CD4-positive, alpha-beta T cell treated with Interleukin-15 for 1 hour (primary cell): Measurements from ENCODE around the gene RHOA.
"Not testable (repeated sequence)": the region's sequence is repeated elsewhere in the genome, so short reads cannot be mapped to it uniquely, and the experiment has no call there.

Experiments used
- DNase-seq: peaks from one replicate; pipeline ENCODE4 v3.0.0-alpha.2; 2020

RHOA gene

DNA sequence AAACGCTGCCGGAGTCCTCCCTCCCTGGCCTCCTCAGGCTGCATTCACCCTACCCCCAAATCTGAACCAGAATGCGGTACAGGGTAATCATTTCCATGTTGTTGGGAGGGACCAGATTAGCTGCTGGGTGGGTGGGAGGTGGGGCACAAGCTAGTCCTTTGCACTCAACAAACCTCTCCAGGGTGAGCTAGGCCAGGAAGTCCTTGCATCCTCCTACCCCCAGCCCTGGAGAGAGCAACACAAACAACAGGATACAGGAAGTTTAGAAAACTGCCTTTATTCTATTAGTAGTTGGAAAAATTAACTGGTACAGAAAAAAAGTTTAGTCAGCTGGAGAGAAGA, 52.9 kb downstream of the RHOA start:
- no peak for DNase-seq

DNA sequence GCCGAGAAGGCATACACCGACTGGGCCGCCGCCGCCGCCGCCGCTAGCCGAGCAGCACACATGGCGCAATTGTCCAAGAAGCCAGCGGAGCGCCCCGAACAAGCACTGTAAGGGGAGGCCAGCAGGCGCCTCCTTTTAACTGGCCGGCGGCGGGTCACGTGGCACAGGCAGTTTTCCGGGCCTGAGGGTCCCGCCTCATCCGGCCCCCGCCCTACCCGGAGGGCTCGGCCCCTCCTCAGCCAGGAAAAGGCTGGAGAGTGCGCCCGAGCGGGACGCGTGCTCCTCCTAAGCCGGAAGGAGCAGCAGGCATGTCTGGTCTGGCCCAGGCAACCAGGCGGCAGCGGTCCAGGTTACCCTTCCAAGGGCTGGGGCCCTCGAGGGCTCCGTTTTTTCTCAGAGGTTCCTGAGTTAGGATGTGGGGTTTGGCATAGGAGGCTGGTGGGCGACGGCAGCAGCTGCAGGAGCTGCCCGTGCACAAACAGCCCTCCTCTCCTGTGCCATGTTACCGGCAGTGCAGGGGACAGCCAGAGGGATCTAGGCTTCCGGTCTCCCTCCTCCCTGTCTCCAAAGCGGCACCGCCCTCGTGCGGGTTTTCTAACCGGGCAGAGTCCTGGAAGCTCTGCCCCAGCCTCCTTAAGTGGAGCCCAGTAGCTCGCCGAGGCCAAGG, 53.4 kb downstream of the RHOA start, which contains the start of gene GPX1:
Gene GPX1, minus strand, starts transcription at position 137 of the 667 bp plus-strand sequence. Its CDS starts 75 bp downstream, at position 62.
- peak; percentile 85 for DNase-seq

DNA sequence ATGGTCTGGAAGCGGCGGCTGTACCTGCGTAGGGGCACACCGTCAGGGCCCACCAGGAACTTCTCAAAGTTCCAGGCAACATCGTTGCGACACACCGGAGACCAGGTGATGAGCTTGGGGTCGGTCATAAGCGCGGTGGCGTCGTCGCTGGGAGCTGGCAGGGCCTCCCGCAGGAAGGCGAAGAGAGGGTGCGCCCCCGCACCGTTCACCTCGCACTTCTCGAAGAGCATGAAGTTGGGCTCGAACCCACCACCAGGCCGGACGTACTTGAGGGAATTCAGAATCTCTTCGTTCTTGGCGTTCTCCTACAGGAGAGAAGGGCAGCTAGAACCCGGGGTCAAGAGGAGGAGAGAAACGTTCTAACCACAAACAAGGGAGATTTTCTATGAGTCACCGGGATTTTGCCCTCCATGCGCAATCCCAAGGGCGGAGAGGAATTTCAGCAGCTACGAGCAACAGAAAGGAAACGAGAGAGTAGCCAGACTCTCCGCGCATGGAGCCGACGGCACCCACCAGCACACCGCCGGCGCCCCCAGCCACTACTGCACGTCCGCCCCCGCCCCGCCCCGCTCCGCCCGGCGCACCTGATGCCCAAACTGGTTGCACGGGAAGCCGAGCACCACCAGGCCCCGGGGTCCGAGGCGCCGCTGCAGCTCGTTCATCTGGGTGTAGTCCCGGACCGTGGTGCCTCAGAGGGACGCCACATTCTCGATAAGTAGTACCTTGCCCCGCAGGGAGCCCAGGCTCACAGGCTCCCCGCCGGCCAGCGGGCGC, 54.1 kb downstream of the RHOA start:
- DNase-seq = peak; percentile 49

- DNase-seq = not testable (repeated sequence)
Measured at GRCh38 chr3:49357095-49357442, 54.7 kb downstream of the RHOA start.

GRCh38 chr3:49352890-49353421, 58.8 kb downstream of the RHOA start:
- DNase-seq = no peak

DNA sequence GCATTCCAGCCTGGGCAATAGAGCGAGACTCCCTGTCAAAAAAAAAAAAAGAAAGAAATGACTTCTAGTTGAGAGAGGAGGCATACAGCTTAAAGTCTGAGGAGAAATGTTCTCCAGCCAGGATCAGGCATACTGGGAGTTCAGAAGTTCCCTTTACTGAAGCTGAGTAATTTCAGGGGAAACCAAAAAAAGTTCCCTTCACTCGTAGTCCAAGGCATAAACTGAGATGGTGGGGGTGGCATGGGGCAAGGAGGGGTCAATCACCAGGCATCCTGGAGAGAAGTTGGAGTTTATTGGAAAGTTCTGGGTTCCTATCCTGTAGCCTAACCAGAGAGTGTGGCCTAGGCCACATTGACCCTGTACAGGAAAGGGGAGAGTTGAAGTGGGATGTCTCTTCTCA, 59.5 kb downstream of the RHOA start:
- no peak for DNase-seq

- no peak for DNase-seq
Measured at GRCh38 chr3:49351521-49352011, 60.2 kb downstream of the RHOA start.

GRCh38 chr3:49349348-49350114, 62.2 kb downstream of the RHOA start:
- no peak for DNase-seq

DNA sequence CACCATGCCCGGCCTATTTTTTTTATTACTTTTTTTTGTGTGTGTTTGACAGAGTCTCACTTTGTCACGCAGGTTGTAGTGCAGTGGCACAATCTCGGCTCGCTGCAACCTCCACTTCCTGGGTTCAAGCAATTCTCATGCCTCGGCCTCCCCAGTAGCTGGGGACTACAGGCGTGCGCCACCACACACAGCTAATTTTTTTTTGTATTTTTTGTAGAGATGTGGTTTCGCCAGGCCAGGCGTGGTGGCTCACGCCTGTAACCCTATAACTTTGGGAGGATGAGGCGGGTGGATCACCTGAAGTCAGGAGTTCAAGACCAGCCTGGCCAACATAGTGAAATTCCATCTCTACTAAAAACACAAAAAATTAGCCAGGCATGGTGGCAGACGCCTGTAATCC, 63.4 kb downstream of the RHOA start:
- DNase-seq = not testable (repeated sequence)

GRCh38 chr3:49346797-49347251, 65.0 kb downstream of the RHOA start:
- DNase-seq = no peak

DNA sequence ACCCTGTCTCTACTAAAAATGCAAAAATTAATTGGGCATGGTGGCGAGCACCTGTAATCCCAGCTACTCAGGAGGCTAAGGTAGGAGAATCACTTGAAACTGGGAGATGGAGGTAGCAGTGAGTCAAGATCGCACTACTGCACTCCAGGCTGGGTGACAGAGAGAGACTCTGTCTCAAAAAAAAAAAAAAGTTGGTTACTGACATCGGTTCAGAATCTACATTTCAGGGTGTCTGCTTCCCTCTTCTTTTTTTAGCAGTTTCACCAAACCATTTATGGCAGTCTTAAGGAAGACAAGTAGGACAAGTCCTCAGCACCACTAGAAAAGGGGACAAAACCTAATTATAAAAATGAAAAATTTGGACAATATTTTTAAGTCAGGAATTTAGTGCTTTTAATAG, 68.6 kb downstream of the RHOA start:
- DNase-seq = no peak

GRCh38 chr3:49341996-49342395, 69.8 kb downstream of the RHOA start:
- DNase-seq = no peak

GRCh38 chr3:49339941-49340800, 71.6 kb downstream of the RHOA start, which contains the start of gene USP4:
USP4 (minus strand) TSS chr3:49340053; CDS start chr3:49340024, 29 bp downstream.
- peak; percentile 93 for DNase-seq

GRCh38 chr3:49339581-49339940, 72.2 kb downstream of the RHOA start:
- peak; percentile 21 for DNase-seq

GRCh38 chr3:49333916-49334633, 77.7 kb downstream of the RHOA start:
- no peak for DNase-seq

DNA sequence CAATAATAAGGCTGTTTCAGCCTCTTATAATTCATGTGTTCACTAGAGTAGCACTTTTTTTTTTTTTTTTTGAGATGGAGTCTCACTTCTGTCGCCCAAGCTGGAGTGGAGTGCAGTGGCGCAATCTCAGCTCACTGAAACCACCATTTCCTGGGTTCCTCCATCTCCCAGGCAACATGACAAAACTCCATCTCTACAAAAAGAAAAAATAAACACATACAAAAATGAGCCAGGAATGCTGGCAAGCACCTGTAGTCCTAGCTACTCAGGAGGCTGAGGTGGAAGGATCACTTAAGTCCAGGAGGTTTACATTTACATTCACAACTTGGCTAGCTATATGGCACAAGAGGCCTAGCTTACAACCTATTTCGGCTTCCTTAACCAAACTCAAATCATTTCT, 78.7 kb downstream of the RHOA start:
- peak; percentile 57 for DNase-seq

- no peak for DNase-seq
Measured at GRCh38 chr3:49329186-49329585, 82.6 kb downstream of the RHOA start.

DNA sequence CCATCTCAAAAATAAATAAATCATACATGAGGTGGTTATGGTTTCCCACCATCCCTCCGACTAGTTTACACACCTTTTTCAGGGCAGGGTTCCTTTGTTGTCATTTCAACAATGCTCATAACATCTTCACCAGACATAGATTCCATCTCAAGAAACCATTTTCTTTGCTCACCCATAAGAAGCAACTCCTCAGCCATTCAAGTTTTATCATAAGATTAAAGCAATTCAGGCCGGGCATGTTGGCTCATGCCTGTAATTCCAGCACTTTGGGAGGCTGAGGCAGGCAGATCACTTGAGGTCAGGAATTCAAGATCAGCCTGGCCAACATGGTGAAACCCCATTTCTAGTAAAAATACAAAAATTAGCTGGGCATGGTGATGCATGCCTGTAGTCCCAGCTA, 83.4 kb downstream of the RHOA start:
- not testable (repeated sequence) for DNase-seq

DNA sequence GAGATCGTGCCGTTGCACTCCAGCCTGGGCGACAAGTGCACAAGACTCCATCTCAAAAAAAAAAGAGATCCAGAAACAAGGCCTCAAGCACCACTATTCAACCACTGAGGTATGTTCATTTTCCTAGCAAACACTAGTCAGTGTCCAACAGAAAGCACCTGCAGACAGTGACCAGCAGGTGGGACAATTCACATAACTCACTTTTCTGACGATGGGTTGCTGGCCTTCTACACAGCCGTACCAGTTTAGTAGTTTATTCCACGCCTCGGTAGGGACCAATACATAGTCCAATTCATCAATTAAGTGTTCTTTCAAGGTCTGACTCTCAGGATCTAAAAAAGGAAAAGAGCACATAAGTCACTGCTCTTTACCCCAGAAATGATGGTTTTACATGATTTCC, 84.3 kb downstream of the RHOA start:
- DNase-seq = no peak

- no peak for DNase-seq
Measured at GRCh38 chr3:49324768-49325167, 87.0 kb downstream of the RHOA start.

GRCh38 chr3:49316696-49317457, 94.9 kb downstream of the RHOA start:
- DNase-seq = no peak
